Panc1 (cell line): ENCODE data around the gene HBS1L. TPM values are rescaled to one million over a fixed set of nuclear protein-coding genes. Genes with fewer than 3 reads are reported as not detected.

ENCODE experiments used
- ATAC-seq: fragments of 200-7000 bp; cut with Tn5 transposase; 2 replicates; pipeline ENCODE4 v1.9.1; 2020; ENCODE audit warnings: mild to moderate bottlenecking, moderate library complexity
- BruUV-seq: library from RNA; stranded (reverse); fragments of 400-500 nt; replicated peaks from 2 replicates; lab custom pipeline; 2021; lab: Mats Ljungman, UMichigan
- CTCF ChIA-PET: fragments of 300-600 bp; sonication (Branson Sonifier 250); formaldehyde crosslinking; loops from one replicate; lab custom pipeline; 2022; ENCODE audit warnings: antibody characterized with exemption; lab: Charles Lee
- POLR2A ChIA-PET: fragments of 300-600 bp; sonication (Branson Sonifier 250); formaldehyde crosslinking; loops from one replicate; lab custom pipeline; 2022; ENCODE audit warnings: antibody characterized with exemption; lab: Charles Lee
- DNase-seq: peaks from one replicate; pipeline ENCODE4 v3.0.0-alpha.2; 2010; ENCODE audit warnings: low read depth, low spot score
- H3K27ac ChIP-seq: 2 replicates; pipeline ENCODE4 v1.5.1; 2011; ENCODE audit warnings: mild to moderate bottlenecking, low read length, inconsistent platforms
- H3K27me3 ChIP-seq: fragments of 200-500 bp; sonication (Bioruptor generic); 2 replicates; pipeline ENCODE4 v1.6.0; 2014; ENCODE audit warnings: low read length, inconsistent platforms; ENCODE audit not compliant: control insufficient read depth, insufficient read depth
- H3K36me3 ChIP-seq: fragments of 200-500 bp; sonication (Bioruptor generic); 2 replicates; pipeline ENCODE4 v1.5.1; 2014; ENCODE audit warnings: inconsistent platforms, mild to moderate bottlenecking, low read length, moderate library complexity; ENCODE audit not compliant: control insufficient read depth, insufficient read depth
- H3K4me1 ChIP-seq: 2 replicates; pipeline ENCODE4 v1.5.1; 2011; ENCODE audit warnings: inconsistent platforms, mild to moderate bottlenecking, low read length, moderate library complexity; ENCODE audit not compliant: control insufficient read depth, insufficient read depth
- H3K4me3 ChIP-seq, 2 experiments: 2 replicates each; pipeline ENCODE4 v1.5.1; 2011 to 2012; ENCODE audit warnings: low read depth in 2 of 2, low read length in 2 of 2, mild to moderate bottlenecking in 2 of 2, inconsistent platforms in 1 of 2, moderate library complexity in 1 of 2
- H3K9me3 ChIP-seq: fragments of 200-500 bp; sonication (Bioruptor generic); 2 replicates; pipeline ENCODE4 v1.5.1; 2014; ENCODE audit warnings: low read depth, mild to moderate bottlenecking, inconsistent platforms, low read length, moderate library complexity; ENCODE audit not compliant: control insufficient read depth, insufficient read depth
- CTCF ChIP-seq: fragments of 450-650 bp; IDR thresholded peaks from 2 replicates; pipeline ENCODE4 v1.5.1; 2017; ENCODE audit warnings: mild to moderate bottlenecking
- POLR2AphosphoS5 ChIP-seq: IDR thresholded peaks from 2 replicates; pipeline ENCODE4 v1.6.1; 2012; ENCODE audit warnings: mild to moderate bottlenecking, low read depth, low read length, moderate library complexity
- REST ChIP-seq, 2 experiments: IDR thresholded peaks; 2 replicates each; pipeline ENCODE4 v1.6.1; 2011 to 2012; ENCODE audit warnings: low read depth in 2 of 2, control low read depth in 1 of 2, low read length in 1 of 2, mild to moderate bottlenecking in 1 of 2, moderate library complexity in 1 of 2; ENCODE audit not compliant: insufficient read depth in 1 of 2
- SIN3A ChIP-seq: IDR thresholded peaks from 2 replicates; pipeline ENCODE4 v1.6.1; 2012; ENCODE audit warnings: low read depth, mild to moderate bottlenecking, low read length, moderate library complexity, borderline replicate concordance; ENCODE audit not compliant: insufficient read depth
- TCF7L2 ChIP-seq: IDR thresholded peaks from 2 replicates; pipeline ENCODE4 v1.6.1; 2011; ENCODE audit warnings: mild to moderate bottlenecking, low read depth, low read length, inconsistent platforms
- in situ Hi-C: cut with HindIII; loops from 2 replicates; pipeline ENCODE4 v1.10.0; 2016; ENCODE audit warnings: low sequenced_read_pairs, low pct_unique_long_range_greater_than_20kb
- intact Hi-C: fragments of 100-400 bp; cut with micrococcal nuclease; formaldehyde crosslinking; loops from one replicate; pipeline ENCODE4 v1.10.0; 2022; ENCODE audit not compliant: unreplicated experiment
- total RNA-seq: library from RNA; stranded (reverse); gene quantifications from one replicate; pipeline ENCODE4 v1.2.1, GENCODE V29; 2021; ENCODE audit not compliant: unreplicated experiment

Gene HBS1L
- total RNA-seq, 1 experiment from 2014 or later: 79.2 TPM

- ChIA-PET POLR2A (no interaction called here), CTCF (no interaction called here)
- no peaks in the 10 kb centered on the region for H3K36me3 ChIP-seq
- TF ChIP-seq TCF7L2: no peak
- no peak for TF ChIP-seq REST (IDR thresholded peaks at IDR 0.05; ENCODE audit: insufficient read depth in 1 of 2, low read depth in 2 of 2, low read length in 1 of 2)
- TF ChIP-seq CTCF: no peak
- no peak for TF ChIP-seq POLR2AphosphoS5
- no peak for TF ChIP-seq SIN3A
- intact Hi-C loops: no loop called here
- H3K4me3 ChIP-seq: no peak overlapping the region
- no peak for ATAC-seq
- BruUV-seq: no TSS peak
- no peaks in the 10 kb centered on the region for H3K9me3 ChIP-seq
- no peaks in the 10 kb centered on the region for H3K4me1 ChIP-seq
- peaks cover 9% of the 10 kb centered on the region for H3K27me3 ChIP-seq
- in situ Hi-C loops: no loop called here
- no peak overlapping the region for H3K27ac ChIP-seq
- no peak for DNase-seq
Measured at GRCh38 chr6:135090819-135091218, 36.2 kb upstream of the HBS1L start.

- CTCF ChIA-PET: interaction anchor here (0.5 kb wide), 1 partner anchor 18 kb away, joined by 3 read pairs; no protein-coding TSS in a partner anchor
- intact Hi-C loops (no loop called here), in situ Hi-C loops (no loop called here)
- Histone ChIP-seq H3K27me3 (peaks cover 9% of the 10 kb centered on the region), H3K36me3 (no peaks in the 10 kb centered on the region), H3K4me1 (no peaks in the 10 kb centered on the region), H3K4me3 (no peak overlapping the region), H3K27ac (no peak overlapping the region), H3K9me3 (no peaks in the 10 kb centered on the region)
- no peak for DNase-seq
- TF ChIP-seq TCF7L2 (no peak), POLR2AphosphoS5 (no peak), SIN3A (no peak), CTCF (no peak), REST (IDR thresholded peaks at IDR 0.05; ENCODE audit: insufficient read depth in 1 of 2, low read depth in 2 of 2, low read length in 1 of 2) (no peak)
- no peak for ATAC-seq
- POLR2A ChIA-PET: interaction anchor here (0.6 kb wide), 1 partner anchor 18 kb away, joined by 7 read pairs; no protein-coding TSS in a partner anchor
- BruUV-seq: no TSS peak
Measured at GRCh38 chr6:135089901-135090300, 35.3 kb upstream of the HBS1L start.
